Stomach (tissue), 4 donors: ENCODE data around the gene HP1BP3.

Experiments
- EP300 ChIP-seq: sonication (generic); formaldehyde crosslinking; IDR thresholded peaks from one replicate; pipeline ENCODE4 v1.6.1; 2017; ENCODE audit warnings: antibody characterized with exemption
- POLR2A ChIP-seq, 4 donors: fragments of 450-650 bp; IDR thresholded peaks; one replicate each; pipeline ENCODE4 v1.6.1; 2016; ENCODE audit warnings: antibody characterized with exemption in 4 of 4, control low read depth in 2 of 4, mild to moderate bottlenecking in 1 of 4, moderate library complexity in 1 of 4
- POLR2AphosphoS5 ChIP-seq, 3 donors: sonication (generic); formaldehyde crosslinking; IDR thresholded peaks; one replicate each; pipeline ENCODE4 v1.6.1; 2016; ENCODE audit warnings: antibody characterized with exemption in 3 of 3
- TF ChIP-seq, protein P1 (sequence below), 7 experiments: fragments of 450-650 bp in 4 of 7; fragments of 200-600 bp in 3 of 7; sonication (generic) in 3 of 7; IDR thresholded peaks; one replicate each; pipeline ENCODE4 v1.5.1; 2016 to 2019; ENCODE audit warnings: antibody characterized with exemption in 7 of 7, control low read depth in 2 of 7, mild to moderate bottlenecking in 1 of 7

DNA sequence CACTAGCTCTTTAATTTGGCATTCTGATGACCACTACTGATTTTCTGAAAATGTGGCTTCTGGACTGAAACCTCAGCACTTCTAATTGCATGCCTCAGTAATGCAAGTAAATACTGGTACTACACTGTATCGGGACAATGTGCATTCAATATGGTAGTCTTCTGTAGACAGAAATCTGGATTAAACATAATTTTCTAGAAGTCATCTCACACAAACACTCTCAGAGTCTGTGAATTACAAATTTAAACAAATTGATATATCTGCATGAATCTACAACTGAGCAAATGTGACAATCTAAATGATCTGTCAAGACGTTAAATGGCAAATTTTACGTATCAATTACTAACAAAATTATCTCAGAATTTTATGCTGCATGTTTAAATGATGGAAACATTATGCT is 23.7 kb downstream of the HP1BP3 start:
- TF ChIP-seq POLR2A (IDR thresholded peaks at IDR 0.05) (no peak), EP300 (no peak), POLR2AphosphoS5 (IDR thresholded peaks at IDR 0.05) (no peak)
- TF ChIP-seq, protein P1, sequence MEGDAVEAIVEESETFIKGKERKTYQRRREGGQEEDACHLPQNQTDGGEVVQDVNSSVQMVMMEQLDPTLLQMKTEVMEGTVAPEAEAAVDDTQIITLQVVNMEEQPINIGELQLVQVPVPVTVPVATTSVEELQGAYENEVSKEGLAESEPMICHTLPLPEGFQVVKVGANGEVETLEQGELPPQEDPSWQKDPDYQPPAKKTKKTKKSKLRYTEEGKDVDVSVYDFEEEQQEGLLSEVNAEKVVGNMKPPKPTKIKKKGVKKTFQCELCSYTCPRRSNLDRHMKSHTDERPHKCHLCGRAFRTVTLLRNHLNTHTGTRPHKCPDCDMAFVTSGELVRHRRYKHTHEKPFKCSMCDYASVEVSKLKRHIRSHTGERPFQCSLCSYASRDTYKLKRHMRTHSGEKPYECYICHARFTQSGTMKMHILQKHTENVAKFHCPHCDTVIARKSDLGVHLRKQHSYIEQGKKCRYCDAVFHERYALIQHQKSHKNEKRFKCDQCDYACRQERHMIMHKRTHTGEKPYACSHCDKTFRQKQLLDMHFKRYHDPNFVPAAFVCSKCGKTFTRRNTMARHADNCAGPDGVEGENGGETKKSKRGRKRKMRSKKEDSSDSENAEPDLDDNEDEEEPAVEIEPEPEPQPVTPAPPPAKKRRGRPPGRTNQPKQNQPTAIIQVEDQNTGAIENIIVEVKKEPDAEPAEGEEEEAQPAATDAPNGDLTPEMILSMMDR (IDR thresholded peaks at IDR 0.05): no peak
